ENCODE data around the gene ABCA7.

Gene ABCA7

GRCh38 chr19:1041835-1042685 is 2.2 kb downstream of the ABCA7 start:
- Histone ChIP-seq H3K4me1 (ENCODE audit: control insufficient read depth, low read length) (peaks cover 41% of the 10 kb centered on the region), H3K4me2 (ENCODE audit: low read length) (no peak overlapping the region), H3K79me2 (ENCODE audit: control insufficient read depth, low read length) (peaks cover 16% of the 10 kb centered on the region), H3K9me3 (ENCODE audit: control insufficient read depth, insufficient read depth, low read length) (no peaks in the 10 kb centered on the region), H4K20me1 (ENCODE audit: control insufficient read depth, insufficient read depth, low read depth, low read length) (peaks cover 4% of the 10 kb centered on the region; the same call in 1 of the 2 replicates), H3K4me3 (ENCODE audit: low read length) (no peak overlapping the region), H3K9me2 (replicated peaks; ENCODE audit: control insufficient read depth, low read length) (no peaks in the 10 kb centered on the region), H3F3A (ENCODE audit: control insufficient read depth, insufficient read depth) (peaks cover 26% of the 10 kb centered on the region), H3K27me3 (ENCODE audit: control insufficient read depth, low read length) (no peaks in the 10 kb centered on the region), H3K36me3 (ENCODE audit: control insufficient read depth, low read length) (peaks cover 52% of the 10 kb centered on the region), H3K27ac (ENCODE audit: low read depth, low read length) (no peak overlapping the region)
- no peak for TF ChIP-seq EZH2phosphoT487 (IDR thresholded peaks at IDR 0.05; ENCODE audit: borderline replicate concordance, low read length)
- TF ChIP-seq CTCF (IDR thresholded peaks at IDR 0.05; ENCODE audit: low read depth, low read length, poor library complexity, severe bottlenecking), result no peak

- Histone ChIP-seq H3K79me2 (ENCODE audit: control insufficient read depth, low read length) (peaks cover 16% of the 10 kb centered on the region), H3K4me2 (ENCODE audit: low read length) (no peak overlapping the region)
Measured at GRCh38 chr19:1042689-1043511, 3.0 kb downstream of the ABCA7 start.

GRCh38 chr19:1045247-1045603 is 5.3 kb downstream of the ABCA7 start:
- H3F3A ChIP-seq (ENCODE audit: control insufficient read depth, insufficient read depth), result 0 out of 2 replicates have a peak, but pooled peaks cover under 1% of the 10 kb centered on the region
- TF ChIP-seq EZH2phosphoT487 (IDR thresholded peaks at IDR 0.05; ENCODE audit: borderline replicate concordance, low read length), result no peak
- no peak for TF ChIP-seq CTCF (IDR thresholded peaks at IDR 0.05; ENCODE audit: low read depth, low read length, poor library complexity, severe bottlenecking)
- no peak overlapping the region for H3K4me2 ChIP-seq (ENCODE audit: low read length)
- peaks cover 15% of the 10 kb centered on the region for H3K79me2 ChIP-seq (ENCODE audit: control insufficient read depth, low read length)
- no peak overlapping the region for H3K4me3 ChIP-seq (ENCODE audit: low read length)
- no peaks in the 10 kb centered on the region for H3K27me3 ChIP-seq (ENCODE audit: control insufficient read depth, low read length)
- H3K27ac ChIP-seq (ENCODE audit: low read depth, low read length), result no peak overlapping the region
- H4K20me1 ChIP-seq (ENCODE audit: control insufficient read depth, insufficient read depth, low read depth, low read length), result peaks cover 4% of the 10 kb centered on the region; the same call in 1 of the 2 replicates
- H3K9me2 ChIP-seq (replicated peaks; ENCODE audit: control insufficient read depth, low read length), result no peaks in the 10 kb centered on the region
- peaks cover 43% of the 10 kb centered on the region for H3K36me3 ChIP-seq (ENCODE audit: control insufficient read depth, low read length)
- peaks cover 13% of the 10 kb centered on the region for H3K4me1 ChIP-seq (ENCODE audit: control insufficient read depth, low read length)
- no peaks in the 10 kb centered on the region for H3K9me3 ChIP-seq (ENCODE audit: control insufficient read depth, insufficient read depth, low read length)

More at GRCh38 chr19:1042689-1043511, 3.0 kb downstream of the ABCA7 start:
- Histone ChIP-seq H3F3A (ENCODE audit: control insufficient read depth, insufficient read depth) (peaks cover 19% of the 10 kb centered on the region), H3K9me3 (ENCODE audit: control insufficient read depth, insufficient read depth, low read length) (no peaks in the 10 kb centered on the region), H3K4me1 (ENCODE audit: control insufficient read depth, low read length) (peaks cover 32% of the 10 kb centered on the region), H3K4me3 (ENCODE audit: low read length) (no peak overlapping the region), H3K9me2 (replicated peaks; ENCODE audit: control insufficient read depth, low read length) (no peaks in the 10 kb centered on the region), H3K27me3 (ENCODE audit: control insufficient read depth, low read length) (no peaks in the 10 kb centered on the region), H4K20me1 (ENCODE audit: control insufficient read depth, insufficient read depth, low read depth, low read length) (peaks cover 4% of the 10 kb centered on the region; the same call in 1 of the 2 replicates), H3K27ac (ENCODE audit: low read depth, low read length) (no peak overlapping the region), H3K36me3 (ENCODE audit: control insufficient read depth, low read length) (peaks cover 52% of the 10 kb centered on the region)
- TF ChIP-seq EZH2phosphoT487 (IDR thresholded peaks at IDR 0.05; ENCODE audit: borderline replicate concordance, low read length), result no peak
- no peak for TF ChIP-seq CTCF (IDR thresholded peaks at IDR 0.05; ENCODE audit: low read depth, low read length, poor library complexity, severe bottlenecking)

Data from DOHH2 (cell line).